ENCODE results near the gene KLHL34.

Gene KLHL34

DNA sequence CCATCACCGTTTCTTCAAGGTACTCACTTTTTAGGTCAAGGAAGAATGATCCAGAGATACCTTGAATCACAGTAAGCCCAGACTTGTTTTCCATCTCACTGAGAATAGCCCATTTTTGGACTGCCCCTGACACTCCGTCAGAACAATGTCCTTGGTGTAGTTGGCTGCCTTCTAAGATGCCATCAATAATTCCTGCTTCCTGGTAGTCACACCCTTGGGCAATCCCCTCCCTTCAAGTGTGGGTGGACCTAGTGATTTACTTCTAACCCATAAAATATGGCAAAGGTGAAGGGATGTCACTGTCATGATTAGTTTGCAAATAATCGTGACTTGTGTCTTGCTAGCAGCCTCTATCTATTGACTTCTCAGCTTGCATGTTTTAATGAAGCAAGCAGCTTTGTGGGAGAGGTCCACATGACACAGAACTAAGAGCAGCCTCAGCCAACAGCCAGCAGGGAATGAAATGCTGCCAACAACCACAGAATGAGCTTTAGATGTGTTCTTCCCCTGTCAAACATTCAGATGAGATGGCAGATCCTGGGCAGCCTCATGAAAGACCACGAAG, 20.0 kb upstream of the KLHL34 start:
- Histone ChIP-seq H3K27ac (ENCODE audit: low read length) (no peak overlapping the region), H3K4me3 (ENCODE audit: low read length) (no peak overlapping the region)

DNA sequence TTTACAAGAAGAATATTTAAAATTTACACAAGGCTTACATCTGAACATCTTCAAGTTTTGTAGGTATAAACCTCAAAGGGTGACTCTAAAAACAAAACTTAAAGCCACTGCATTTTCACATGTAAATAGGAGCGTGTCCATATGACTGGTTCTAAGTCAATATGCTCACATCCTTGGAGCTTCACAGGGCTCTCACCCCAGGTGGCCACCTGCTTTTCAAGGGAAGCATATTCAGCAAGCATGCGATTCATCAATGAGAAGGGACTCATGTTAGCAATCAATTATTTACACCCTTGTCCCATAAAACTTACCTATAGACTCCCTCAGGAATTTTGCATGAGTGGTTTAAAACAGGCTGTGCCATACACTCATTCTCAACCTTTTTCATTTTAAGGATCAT, 17.8 kb upstream of the KLHL34 start:
- Histone ChIP-seq H4K20me1 (ENCODE audit: insufficient read depth, low read length) (no peaks in the 10 kb centered on the region), H3K9me2 (replicated peaks; ENCODE audit: insufficient read depth, low read length) (no peaks in the 10 kb centered on the region), H2AFZ (ENCODE audit: low read length) (no peak overlapping the region), H3K9me3 (replicated peaks; ENCODE audit: insufficient read depth, low read length) (no peaks in the 10 kb centered on the region), H3K9ac (ENCODE audit: low read length) (no peak overlapping the region), H3K79me2 (ENCODE audit: low read length) (no peaks in the 10 kb centered on the region), H3K4me2 (ENCODE audit: low read depth, low read length) (no peak overlapping the region), H3F3A (ENCODE audit: insufficient read depth, low read length) (no peaks in the 10 kb centered on the region), H3K27ac (ENCODE audit: low read length) (no peak overlapping the region), H3K4me3 (ENCODE audit: low read length) (no peak overlapping the region), H3K27me3 (replicated peaks; ENCODE audit: insufficient read depth, low read length) (no peaks in the 10 kb centered on the region), H3K36me3 (replicated peaks; ENCODE audit: insufficient read depth, low read length) (no peaks in the 10 kb centered on the region), H3K4me1 (ENCODE audit: low read length) (no peaks in the 10 kb centered on the region)
- no peak for DNase-seq
- no peak for TF ChIP-seq EZH2 (optimal IDR thresholded peaks at IDR 0.05; ENCODE audit: low read depth, low read length)
- TF ChIP-seq EZH2phosphoT487 (IDR thresholded peaks at IDR 0.05; ENCODE audit: low read length), result no peak
- TF ChIP-seq, protein P1, sequence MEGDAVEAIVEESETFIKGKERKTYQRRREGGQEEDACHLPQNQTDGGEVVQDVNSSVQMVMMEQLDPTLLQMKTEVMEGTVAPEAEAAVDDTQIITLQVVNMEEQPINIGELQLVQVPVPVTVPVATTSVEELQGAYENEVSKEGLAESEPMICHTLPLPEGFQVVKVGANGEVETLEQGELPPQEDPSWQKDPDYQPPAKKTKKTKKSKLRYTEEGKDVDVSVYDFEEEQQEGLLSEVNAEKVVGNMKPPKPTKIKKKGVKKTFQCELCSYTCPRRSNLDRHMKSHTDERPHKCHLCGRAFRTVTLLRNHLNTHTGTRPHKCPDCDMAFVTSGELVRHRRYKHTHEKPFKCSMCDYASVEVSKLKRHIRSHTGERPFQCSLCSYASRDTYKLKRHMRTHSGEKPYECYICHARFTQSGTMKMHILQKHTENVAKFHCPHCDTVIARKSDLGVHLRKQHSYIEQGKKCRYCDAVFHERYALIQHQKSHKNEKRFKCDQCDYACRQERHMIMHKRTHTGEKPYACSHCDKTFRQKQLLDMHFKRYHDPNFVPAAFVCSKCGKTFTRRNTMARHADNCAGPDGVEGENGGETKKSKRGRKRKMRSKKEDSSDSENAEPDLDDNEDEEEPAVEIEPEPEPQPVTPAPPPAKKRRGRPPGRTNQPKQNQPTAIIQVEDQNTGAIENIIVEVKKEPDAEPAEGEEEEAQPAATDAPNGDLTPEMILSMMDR (IDR thresholded peaks at IDR 0.05; ENCODE audit: low read length), result no peak

More for the DNA sequence above, 20.0 kb upstream of the KLHL34 start:
- H3K36me3 ChIP-seq (replicated peaks; ENCODE audit: insufficient read depth, low read length), result no peaks in the 10 kb centered on the region
- no peak overlapping the region for H3K4me2 ChIP-seq (ENCODE audit: low read depth, low read length)
- no peaks in the 10 kb centered on the region for H3K79me2 ChIP-seq (ENCODE audit: low read length)
- DNase-seq, result no peak
- no peaks in the 10 kb centered on the region for H4K20me1 ChIP-seq (ENCODE audit: insufficient read depth, low read length)
- no peaks in the 10 kb centered on the region for H3K4me1 ChIP-seq (ENCODE audit: low read length)
- no peak overlapping the region for H2AFZ ChIP-seq (ENCODE audit: low read length)
- H3K9me2 ChIP-seq (replicated peaks; ENCODE audit: insufficient read depth, low read length), result no peaks in the 10 kb centered on the region
- no peaks in the 10 kb centered on the region for H3K9me3 ChIP-seq (replicated peaks; ENCODE audit: insufficient read depth, low read length)
- H3K9ac ChIP-seq (ENCODE audit: low read length), result no peak overlapping the region
- no peaks in the 10 kb centered on the region for H3F3A ChIP-seq (ENCODE audit: insufficient read depth, low read length)
- TF ChIP-seq EZH2phosphoT487 (IDR thresholded peaks at IDR 0.05; ENCODE audit: low read length) (no peak), EZH2 (optimal IDR thresholded peaks at IDR 0.05; ENCODE audit: low read depth, low read length) (no peak)
- TF ChIP-seq, protein P1 (IDR thresholded peaks at IDR 0.05; ENCODE audit: low read length), result no peak
- H3K27me3 ChIP-seq (replicated peaks; ENCODE audit: insufficient read depth, low read length), result no peaks in the 10 kb centered on the region

DNA sequence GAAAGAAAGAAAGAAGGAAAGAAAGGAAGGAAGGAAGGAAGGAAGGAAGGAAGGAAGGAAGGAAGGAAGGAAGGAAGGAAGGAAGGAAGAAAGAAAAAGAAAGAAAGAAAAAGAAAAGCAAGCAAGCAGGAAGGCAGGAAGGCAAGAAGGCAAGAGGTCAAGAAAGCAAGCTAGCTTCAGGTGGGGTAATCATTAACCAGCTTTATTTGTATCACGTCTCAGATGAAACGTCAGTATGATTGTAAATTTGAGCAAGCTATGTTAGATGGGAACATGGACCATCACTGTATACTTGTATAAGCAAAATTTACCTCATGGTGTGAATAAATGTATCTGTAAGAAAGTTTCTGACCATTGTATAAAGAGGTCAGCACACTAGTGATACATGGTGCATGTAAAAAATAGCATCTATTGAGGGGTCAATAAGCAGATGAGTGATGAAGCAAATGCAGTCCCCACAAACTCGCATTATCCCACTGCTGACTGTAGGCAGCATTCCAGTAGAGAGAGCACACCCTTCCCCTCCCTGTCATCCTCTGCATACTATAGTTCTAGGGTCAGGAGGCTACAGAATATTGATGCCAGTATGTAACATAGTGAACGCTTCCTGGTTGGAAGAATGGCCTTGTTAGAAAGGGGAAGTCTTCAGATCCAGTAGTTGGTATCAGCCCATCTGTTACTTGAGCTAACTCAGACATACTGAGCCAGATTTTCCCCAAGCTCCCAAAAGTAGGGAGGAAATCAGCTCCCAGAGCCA, 16.5 kb upstream of the KLHL34 start:
- no peaks in the 10 kb centered on the region for H3F3A ChIP-seq (ENCODE audit: insufficient read depth, low read length)
- no peak overlapping the region for H2AFZ ChIP-seq (ENCODE audit: low read length)
- H3K9me3 ChIP-seq (replicated peaks; ENCODE audit: insufficient read depth, low read length), result no peaks in the 10 kb centered on the region
- H3K36me3 ChIP-seq (replicated peaks; ENCODE audit: insufficient read depth, low read length), result no peaks in the 10 kb centered on the region
- no peaks in the 10 kb centered on the region for H3K9me2 ChIP-seq (replicated peaks; ENCODE audit: insufficient read depth, low read length)
- H3K27ac ChIP-seq (ENCODE audit: low read length), result no peak overlapping the region
- no peaks in the 10 kb centered on the region for H3K27me3 ChIP-seq (replicated peaks; ENCODE audit: insufficient read depth, low read length)
- H3K4me3 ChIP-seq (ENCODE audit: low read length), result no peak overlapping the region
- DNase-seq, result no peak
- H3K4me2 ChIP-seq (ENCODE audit: low read depth, low read length), result no peak overlapping the region
- H3K9ac ChIP-seq (ENCODE audit: low read length), result no peak overlapping the region
- H3K79me2 ChIP-seq (ENCODE audit: low read length), result no peaks in the 10 kb centered on the region
- H4K20me1 ChIP-seq (ENCODE audit: insufficient read depth, low read length), result no peaks in the 10 kb centered on the region
- TF ChIP-seq EZH2 (optimal IDR thresholded peaks at IDR 0.05; ENCODE audit: low read depth, low read length), result no peak
- TF ChIP-seq, protein P1 (IDR thresholded peaks at IDR 0.05; ENCODE audit: low read length), result no peak
- no peak for TF ChIP-seq EZH2phosphoT487 (IDR thresholded peaks at IDR 0.05; ENCODE audit: low read length)
- no peaks in the 10 kb centered on the region for H3K4me1 ChIP-seq (ENCODE audit: low read length)

All from MM.1S (cell line).